DND-41 (cell line): ENCODE measurements around the gene RNF144A.

Source experiments
- EZH2 ChIP-seq: IDR thresholded peaks from 3 replicates; pipeline ENCODE4 v1.6.1; 2012; ENCODE audit warnings: borderline replicate concordance, low read depth, mild to moderate bottlenecking, moderate library complexity, low read length, inconsistent platforms; ENCODE audit not compliant: severe bottlenecking
- TF ChIP-seq, protein P1 (sequence below): IDR thresholded peaks from 2 replicates; pipeline ENCODE4 v1.5.1; 2012; ENCODE audit warnings: borderline replicate concordance, low read length, moderate library complexity, mild to moderate bottlenecking; ENCODE audit not compliant: poor library complexity, severe bottlenecking; ENCODE audit errors: extremely low read depth

DNA sequence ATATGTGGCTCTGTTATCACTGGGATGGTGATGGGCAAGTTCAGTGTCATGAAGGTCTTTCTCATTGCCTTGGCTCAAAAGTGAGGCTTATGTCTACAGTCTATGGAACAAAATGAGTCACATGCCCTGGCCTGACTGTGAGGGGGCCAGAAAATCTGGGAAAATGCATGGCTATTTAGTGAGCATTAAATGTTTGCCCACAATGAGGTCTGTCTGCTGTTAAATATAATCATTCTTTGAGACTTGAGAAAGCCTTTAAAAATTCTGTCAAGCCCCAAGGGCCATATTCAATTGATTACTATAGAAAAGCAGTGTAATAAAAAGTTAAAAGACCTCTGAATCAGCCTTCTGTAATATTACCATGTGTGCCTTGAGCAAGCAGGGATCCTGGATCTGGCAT is 5.5 kb upstream of the RNF144A start:
- TF ChIP-seq, protein P1, sequence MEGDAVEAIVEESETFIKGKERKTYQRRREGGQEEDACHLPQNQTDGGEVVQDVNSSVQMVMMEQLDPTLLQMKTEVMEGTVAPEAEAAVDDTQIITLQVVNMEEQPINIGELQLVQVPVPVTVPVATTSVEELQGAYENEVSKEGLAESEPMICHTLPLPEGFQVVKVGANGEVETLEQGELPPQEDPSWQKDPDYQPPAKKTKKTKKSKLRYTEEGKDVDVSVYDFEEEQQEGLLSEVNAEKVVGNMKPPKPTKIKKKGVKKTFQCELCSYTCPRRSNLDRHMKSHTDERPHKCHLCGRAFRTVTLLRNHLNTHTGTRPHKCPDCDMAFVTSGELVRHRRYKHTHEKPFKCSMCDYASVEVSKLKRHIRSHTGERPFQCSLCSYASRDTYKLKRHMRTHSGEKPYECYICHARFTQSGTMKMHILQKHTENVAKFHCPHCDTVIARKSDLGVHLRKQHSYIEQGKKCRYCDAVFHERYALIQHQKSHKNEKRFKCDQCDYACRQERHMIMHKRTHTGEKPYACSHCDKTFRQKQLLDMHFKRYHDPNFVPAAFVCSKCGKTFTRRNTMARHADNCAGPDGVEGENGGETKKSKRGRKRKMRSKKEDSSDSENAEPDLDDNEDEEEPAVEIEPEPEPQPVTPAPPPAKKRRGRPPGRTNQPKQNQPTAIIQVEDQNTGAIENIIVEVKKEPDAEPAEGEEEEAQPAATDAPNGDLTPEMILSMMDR = no peak
- TF ChIP-seq EZH2 = no peak
